K562 (cell line): ENCODE data around the gene KCTD7. TPM values are rescaled to one million over a fixed set of nuclear protein-coding genes. Genes with fewer than 3 reads are reported as not detected.

Source experiments
- C11orf30 ChIP-seq: fragments of 450-650 bp; IDR thresholded peaks from 2 replicates; pipeline ENCODE4 v1.6.1; 2016; ENCODE audit warnings: low read depth, mild to moderate bottlenecking
- HDAC3 ChIP-seq: fragments of 450-650 bp; IDR thresholded peaks from 2 replicates; pipeline ENCODE4 v1.6.1; 2018; ENCODE audit warnings: borderline replicate concordance, mild to moderate bottlenecking, moderate library complexity; ENCODE audit not compliant: partially characterized antibody
- KHSRP ChIP-seq: fragments of 450-650 bp; IDR thresholded peaks from 2 replicates; pipeline ENCODE4 v1.6.1; 2017
- MYNN ChIP-seq, 2 experiments: sonication (generic); formaldehyde crosslinking in 1 of 2; IDR thresholded peaks; 2 replicates each; pipeline versions ENCODE4 v1.5.0 to v1.6.1; 2016 to 2020; ENCODE audit warnings: antibody characterized with exemption in 1 of 2, missing genetic modification reagents in 1 of 2
- RCOR1 ChIP-seq, 2 experiments: IDR thresholded peaks; 2 replicates each; pipeline ENCODE4 v1.6.1; 2012; ENCODE audit warnings: low read depth in 2 of 2, low read length in 2 of 2, borderline replicate concordance in 1 of 2, improper control_type of control experiment in 1 of 2
- SMAD3 ChIP-seq: fragments of 450-650 bp; formaldehyde crosslinking; conservative IDR thresholded peaks from 2 replicates; pipeline ENCODE4 v1.4.0; 2020; ENCODE audit warnings: mild to moderate bottlenecking
- SMC3 ChIP-seq: conservative IDR thresholded peaks from 2 replicates; pipeline ENCODE4 v1.6.1; 2011; ENCODE audit warnings: low read depth, low read length, improper control_type of control experiment; ENCODE audit not compliant: insufficient read depth
- SOX6 ChIP-seq: fragments of 450-650 bp; IDR thresholded peaks from 2 replicates; pipeline ENCODE4 v1.6.1; 2014; ENCODE audit warnings: mild to moderate bottlenecking
- THRAP3 ChIP-seq: fragments of 450-650 bp; IDR thresholded peaks from 2 replicates; pipeline ENCODE4 v1.6.1; 2016; ENCODE audit warnings: mild to moderate bottlenecking, inconsistent platforms, borderline replicate concordance
- ZBTB1 ChIP-seq: sonication (generic); formaldehyde crosslinking; IDR thresholded peaks from 2 replicates; pipeline ENCODE4 v1.8.1; 2023; ENCODE audit warnings: missing genetic modification reagents, low read depth, mild to moderate bottlenecking, borderline replicate concordance
- ZNF274 ChIP-seq: IDR thresholded peaks from 2 replicates; pipeline ENCODE4 v1.6.1; 2011; ENCODE audit warnings: low read depth, mild to moderate bottlenecking, low read length, moderate library complexity, borderline replicate concordance
- ZNF3 ChIP-seq: fragments of 250-450 bp; sonication (Bioruptor Pico); IDR thresholded peaks from 2 replicates; pipeline ENCODE4 v1.5.0; 2021; ENCODE audit warnings: mild to moderate bottlenecking, moderate library complexity
- polyA plus RNA-seq, 8 experiments: library from polyadenylated mRNA; depleted of rRNA in 4 of 8; stranded (reverse) in 5 of 8; unstranded in 3 of 8; fragments of >200 nt; fragmentation: Nextera tagmentation in 2 of 8; fragmentation: Illumina TruSeq in 1 of 8; extraction: Ambion mirVana in 2 of 8; extraction: Trizol in 1 of 8; gene quantifications; 2 replicates each; pipeline versions ENCODE4 v1.2.1 to v1.2.3, GENCODE V29; 2011 to 2014; ENCODE audit warnings: inconsistent platforms in 1 of 8, missing spikeins in 1 of 8
- total RNA-seq, 7 experiments: library from RNA; depleted of rRNA in 6 of 7; stranded (reverse); fragments of >200 nt in 6 of 7; fragmentation: Illumina TruSeq in 2 of 7; extraction: Trizol in 2 of 7; gene quantifications; 2 replicates each; pipeline versions ENCODE4 v1.2.1 to v1.2.3, GENCODE V29; 2011 to 2021; ENCODE audit warnings: low replicate concordance in 1 of 7
- TF ChIP-seq, protein P1 (sequence below): fragments of 250-450 bp; sonication (Bioruptor Pico); IDR thresholded peaks from 2 replicates; pipeline ENCODE4 v1.8.0; 2022; ENCODE audit warnings: inconsistent platforms
- TF ChIP-seq, protein P2 (sequence below): fragments of 200-800 bp; sonication (Bioruptor generic); IDR thresholded peaks from 2 replicates; pipeline ENCODE4 v1.6.1; 2017; ENCODE audit warnings: missing genetic modification characterization, missing compliant biosample characterization
- TF ChIP-seq, protein P3 (sequence below): sonication (generic); formaldehyde crosslinking; IDR thresholded peaks from 2 replicates; pipeline ENCODE4 v1.8.1; 2022; ENCODE audit warnings: missing genetic modification reagents
- TF ChIP-seq, protein P4 (sequence below): fragments of 150-350 bp; IDR thresholded peaks from 2 replicates; pipeline ENCODE4 v1.6.1; 2014; ENCODE audit warnings: low read depth, mild to moderate bottlenecking, low read length, borderline replicate concordance
- TF ChIP-seq, protein P5 (sequence below): fragments of 450-650 bp; IDR thresholded peaks from 2 replicates; pipeline ENCODE4 v1.6.1; 2016; ENCODE audit warnings: mild to moderate bottlenecking

The KCTD7 gene
- total and polyA plus RNA-seq, 9 of the 15 experiments (the other 6 are each of a cell fraction or from before 2014, with no cell fraction given): 1.5 to 26.0 (median 9.0) TPM

DNA sequence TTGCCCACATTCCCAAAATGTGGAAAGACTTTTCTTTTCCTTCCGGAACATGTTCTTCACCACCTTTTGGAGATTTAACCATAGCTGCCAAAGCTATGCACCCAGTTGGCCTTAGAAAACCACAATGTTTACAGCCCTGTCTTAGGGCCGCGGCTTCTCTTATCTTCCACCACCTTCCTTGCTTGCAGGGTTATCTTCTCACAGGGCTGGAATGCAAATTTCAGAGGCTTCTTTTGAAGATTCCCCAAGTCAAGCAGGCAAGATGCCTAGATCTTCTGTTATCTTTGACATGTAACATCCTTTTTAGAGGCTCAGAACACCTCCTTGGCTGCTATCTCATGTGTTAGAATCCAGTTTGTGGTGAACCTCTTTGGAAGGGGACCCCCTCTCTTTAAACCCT is 11.1 kb downstream of the KCTD7 start (continued):
- TF ChIP-seq, protein P1, sequence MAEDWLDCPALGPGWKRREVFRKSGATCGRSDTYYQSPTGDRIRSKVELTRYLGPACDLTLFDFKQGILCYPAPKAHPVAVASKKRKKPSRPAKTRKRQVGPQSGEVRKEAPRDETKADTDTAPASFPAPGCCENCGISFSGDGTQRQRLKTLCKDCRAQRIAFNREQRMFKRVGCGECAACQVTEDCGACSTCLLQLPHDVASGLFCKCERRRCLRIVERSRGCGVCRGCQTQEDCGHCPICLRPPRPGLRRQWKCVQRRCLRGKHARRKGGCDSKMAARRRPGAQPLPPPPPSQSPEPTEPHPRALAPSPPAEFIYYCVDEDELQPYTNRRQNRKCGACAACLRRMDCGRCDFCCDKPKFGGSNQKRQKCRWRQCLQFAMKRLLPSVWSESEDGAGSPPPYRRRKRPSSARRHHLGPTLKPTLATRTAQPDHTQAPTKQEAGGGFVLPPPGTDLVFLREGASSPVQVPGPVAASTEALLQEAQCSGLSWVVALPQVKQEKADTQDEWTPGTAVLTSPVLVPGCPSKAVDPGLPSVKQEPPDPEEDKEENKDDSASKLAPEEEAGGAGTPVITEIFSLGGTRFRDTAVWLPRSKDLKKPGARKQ (CRISPR knock-in tag): no peak
- TF ChIP-seq ZNF3: no peak
- TF ChIP-seq HDAC3: peak; percentile 84
- peak; percentile 63 to 98; a peak in 3 of 4 replicates for TF ChIP-seq RCOR1 (IDR thresholded peaks at IDR 0.05; ENCODE audit: borderline replicate concordance in 1 of 2, low read depth in 2 of 2, low read length in 2 of 2)
- no peak for TF ChIP-seq C11orf30
- TF ChIP-seq, protein P2, sequence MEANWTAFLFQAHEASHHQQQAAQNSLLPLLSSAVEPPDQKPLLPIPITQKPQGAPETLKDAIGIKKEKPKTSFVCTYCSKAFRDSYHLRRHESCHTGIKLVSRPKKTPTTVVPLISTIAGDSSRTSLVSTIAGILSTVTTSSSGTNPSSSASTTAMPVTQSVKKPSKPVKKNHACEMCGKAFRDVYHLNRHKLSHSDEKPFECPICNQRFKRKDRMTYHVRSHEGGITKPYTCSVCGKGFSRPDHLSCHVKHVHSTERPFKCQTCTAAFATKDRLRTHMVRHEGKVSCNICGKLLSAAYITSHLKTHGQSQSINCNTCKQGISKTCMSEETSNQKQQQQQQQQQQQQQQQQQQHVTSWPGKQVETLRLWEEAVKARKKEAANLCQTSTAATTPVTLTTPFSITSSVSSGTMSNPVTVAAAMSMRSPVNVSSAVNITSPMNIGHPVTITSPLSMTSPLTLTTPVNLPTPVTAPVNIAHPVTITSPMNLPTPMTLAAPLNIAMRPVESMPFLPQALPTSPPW (CRISPR knock-in tag): peak; percentile 68
- TF ChIP-seq, protein P3, sequence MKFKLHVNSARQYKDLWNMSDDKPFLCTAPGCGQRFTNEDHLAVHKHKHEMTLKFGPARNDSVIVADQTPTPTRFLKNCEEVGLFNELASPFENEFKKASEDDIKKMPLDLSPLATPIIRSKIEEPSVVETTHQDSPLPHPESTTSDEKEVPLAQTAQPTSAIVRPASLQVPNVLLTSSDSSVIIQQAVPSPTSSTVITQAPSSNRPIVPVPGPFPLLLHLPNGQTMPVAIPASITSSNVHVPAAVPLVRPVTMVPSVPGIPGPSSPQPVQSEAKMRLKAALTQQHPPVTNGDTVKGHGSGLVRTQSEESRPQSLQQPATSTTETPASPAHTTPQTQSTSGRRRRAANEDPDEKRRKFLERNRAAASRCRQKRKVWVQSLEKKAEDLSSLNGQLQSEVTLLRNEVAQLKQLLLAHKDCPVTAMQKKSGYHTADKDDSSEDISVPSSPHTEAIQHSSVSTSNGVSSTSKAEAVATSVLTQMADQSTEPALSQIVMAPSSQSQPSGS (CRISPR knock-in tag): no peak
- no peak for TF ChIP-seq ZBTB1 (CRISPR knock-in tag)
- TF ChIP-seq ZNF274: no peak
- TF ChIP-seq SMC3: 0 out of 2 replicates have a peak, but pooled peaks have one; percentile 27
- TF ChIP-seq MYNN (IDR thresholded peaks at IDR 0.05): peak; percentile 86
- TF ChIP-seq MYNN (CRISPR knock-in tag; IDR thresholded peaks at IDR 0.05): no peak
- no peak for TF ChIP-seq THRAP3
- TF ChIP-seq, protein P4, sequence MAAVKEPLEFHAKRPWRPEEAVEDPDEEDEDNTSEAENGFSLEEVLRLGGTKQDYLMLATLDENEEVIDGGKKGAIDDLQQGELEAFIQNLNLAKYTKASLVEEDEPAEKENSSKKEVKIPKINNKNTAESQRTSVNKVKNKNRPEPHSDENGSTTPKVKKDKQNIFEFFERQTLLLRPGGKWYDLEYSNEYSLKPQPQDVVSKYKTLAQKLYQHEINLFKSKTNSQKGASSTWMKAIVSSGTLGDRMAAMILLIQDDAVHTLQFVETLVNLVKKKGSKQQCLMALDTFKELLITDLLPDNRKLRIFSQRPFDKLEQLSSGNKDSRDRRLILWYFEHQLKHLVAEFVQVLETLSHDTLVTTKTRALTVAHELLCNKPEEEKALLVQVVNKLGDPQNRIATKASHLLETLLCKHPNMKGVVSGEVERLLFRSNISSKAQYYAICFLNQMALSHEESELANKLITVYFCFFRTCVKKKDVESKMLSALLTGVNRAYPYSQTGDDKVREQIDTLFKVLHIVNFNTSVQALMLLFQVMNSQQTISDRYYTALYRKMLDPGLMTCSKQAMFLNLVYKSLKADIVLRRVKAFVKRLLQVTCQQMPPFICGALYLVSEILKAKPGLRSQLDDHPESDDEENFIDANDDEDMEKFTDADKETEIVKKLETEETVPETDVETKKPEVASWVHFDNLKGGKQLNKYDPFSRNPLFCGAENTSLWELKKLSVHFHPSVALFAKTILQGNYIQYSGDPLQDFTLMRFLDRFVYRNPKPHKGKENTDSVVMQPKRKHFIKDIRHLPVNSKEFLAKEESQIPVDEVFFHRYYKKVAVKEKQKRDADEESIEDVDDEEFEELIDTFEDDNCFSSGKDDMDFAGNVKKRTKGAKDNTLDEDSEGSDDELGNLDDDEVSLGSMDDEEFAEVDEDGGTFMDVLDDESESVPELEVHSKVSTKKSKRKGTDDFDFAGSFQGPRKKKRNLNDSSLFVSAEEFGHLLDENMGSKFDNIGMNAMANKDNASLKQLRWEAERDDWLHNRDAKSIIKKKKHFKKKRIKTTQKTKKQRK: no peak
- TF ChIP-seq, protein P5, sequence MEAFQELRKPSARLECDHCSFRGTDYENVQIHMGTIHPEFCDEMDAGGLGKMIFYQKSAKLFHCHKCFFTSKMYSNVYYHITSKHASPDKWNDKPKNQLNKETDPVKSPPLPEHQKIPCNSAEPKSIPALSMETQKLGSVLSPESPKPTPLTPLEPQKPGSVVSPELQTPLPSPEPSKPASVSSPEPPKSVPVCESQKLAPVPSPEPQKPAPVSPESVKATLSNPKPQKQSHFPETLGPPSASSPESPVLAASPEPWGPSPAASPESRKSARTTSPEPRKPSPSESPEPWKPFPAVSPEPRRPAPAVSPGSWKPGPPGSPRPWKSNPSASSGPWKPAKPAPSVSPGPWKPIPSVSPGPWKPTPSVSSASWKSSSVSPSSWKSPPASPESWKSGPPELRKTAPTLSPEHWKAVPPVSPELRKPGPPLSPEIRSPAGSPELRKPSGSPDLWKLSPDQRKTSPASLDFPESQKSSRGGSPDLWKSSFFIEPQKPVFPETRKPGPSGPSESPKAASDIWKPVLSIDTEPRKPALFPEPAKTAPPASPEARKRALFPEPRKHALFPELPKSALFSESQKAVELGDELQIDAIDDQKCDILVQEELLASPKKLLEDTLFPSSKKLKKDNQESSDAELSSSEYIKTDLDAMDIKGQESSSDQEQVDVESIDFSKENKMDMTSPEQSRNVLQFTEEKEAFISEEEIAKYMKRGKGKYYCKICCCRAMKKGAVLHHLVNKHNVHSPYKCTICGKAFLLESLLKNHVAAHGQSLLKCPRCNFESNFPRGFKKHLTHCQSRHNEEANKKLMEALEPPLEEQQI: peak; percentile 46; the same call in 1 of the 2 replicates
- peak; percentile 92 for TF ChIP-seq SOX6
- TF ChIP-seq SMAD3 (CRISPR knock-in tag): 0 out of 2 replicates have a peak, but pooled peaks have one; percentile 22
- TF ChIP-seq KHSRP: no peak
